ENCODE data around the gene C13orf46. TPM values are rescaled to one million over a fixed set of nuclear protein-coding genes. Genes with fewer than 3 reads are reported as not detected.
A peak's percentile ranks its signal among the peaks of the same experiment; 100 is the strongest.
"Not testable (repeated sequence)": the region's sequence is repeated elsewhere in the genome, so short reads cannot be mapped to it uniquely, and the experiment has no call there.

C13orf46 gene
- total RNA-seq, 1 experiment from 2014 or later, result not detected

DNA sequence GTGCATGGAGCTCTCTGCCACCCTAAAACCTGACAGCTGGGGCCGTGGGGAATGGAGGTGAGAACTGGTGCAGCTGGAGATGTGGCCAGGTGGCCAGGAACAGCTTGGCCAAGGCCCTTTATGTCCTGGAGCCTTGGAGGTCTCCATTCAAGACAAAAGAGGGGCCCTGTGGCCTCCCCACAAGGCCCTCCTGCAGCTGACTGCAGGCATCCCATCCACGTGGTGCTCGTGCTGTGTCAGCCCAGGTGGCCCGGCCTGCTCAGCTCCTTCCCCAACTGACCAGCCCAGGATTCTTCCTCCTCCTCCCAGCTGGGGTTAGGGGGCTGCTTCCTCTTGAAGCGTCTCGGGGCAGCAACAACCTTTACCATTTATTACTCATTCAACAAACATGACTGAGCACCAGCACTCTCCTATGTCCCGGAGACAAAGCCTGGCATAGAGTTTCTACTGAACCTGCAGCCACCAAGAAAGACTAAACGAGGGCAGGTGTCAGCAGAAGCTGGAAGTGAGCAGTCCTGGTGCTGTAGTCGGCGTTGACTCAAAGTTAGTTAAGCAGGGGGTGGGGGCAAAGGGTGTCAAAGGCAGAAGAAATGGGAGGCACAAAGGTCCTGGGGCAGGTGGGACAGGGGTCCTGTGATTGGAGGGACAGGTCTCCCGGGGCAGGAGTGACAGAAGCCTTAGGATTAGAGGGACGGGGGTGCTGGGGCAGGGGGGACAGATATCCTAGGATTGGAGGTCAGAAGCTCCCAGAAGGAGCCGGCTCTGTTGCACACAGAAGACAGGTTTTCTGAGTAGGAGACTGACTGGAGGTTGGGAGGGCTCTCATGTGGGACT is 23.3 kb upstream of the C13orf46 start:
- in situ Hi-C loops (cut with HindIII; ENCODE audit: low pct_unique_long_range_greater_than_20kb, low sequenced_read_pairs), result no loop called here
- DNase-seq (ENCODE audit: low read depth), result no peak

DNA sequence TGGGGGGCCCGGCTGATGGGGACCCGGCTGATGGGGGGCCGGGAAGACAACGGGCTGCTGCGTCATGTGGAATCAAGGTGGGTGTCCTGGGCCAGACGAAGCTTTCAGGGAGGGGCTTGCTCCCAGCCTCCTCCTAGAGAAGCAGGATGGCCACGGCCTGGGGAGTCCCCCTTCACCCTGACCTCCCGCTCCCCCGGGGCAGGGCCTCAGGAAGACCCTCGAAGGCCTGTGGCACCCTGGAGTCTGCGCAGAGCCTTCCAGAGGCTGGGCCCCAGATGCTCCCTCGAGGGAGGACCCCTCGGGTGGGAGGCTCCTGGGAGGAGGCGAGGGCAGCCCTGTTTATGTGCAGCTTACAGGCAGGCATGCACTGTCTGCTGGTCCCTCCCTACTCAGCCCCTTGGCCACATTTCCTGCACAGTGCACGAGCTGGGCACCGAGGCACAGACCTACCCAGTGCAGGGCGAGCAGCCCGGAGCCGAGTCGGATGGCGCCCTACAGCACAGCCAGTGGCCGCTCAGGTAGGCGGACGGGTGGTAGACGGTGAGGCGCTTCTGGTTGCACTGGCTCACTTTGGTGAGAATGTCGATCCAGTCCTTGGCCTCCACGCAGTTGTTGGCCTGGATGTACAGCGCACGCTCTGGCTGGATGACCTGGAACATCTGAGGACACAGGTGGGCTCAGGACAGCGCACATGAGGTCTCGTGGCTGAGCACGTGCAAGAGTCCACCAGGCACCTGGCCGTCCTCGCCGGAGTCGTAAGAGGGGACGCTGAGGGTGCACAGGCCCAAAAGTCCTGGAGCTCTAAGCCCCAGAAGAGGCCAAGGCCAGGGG is 22.4 kb upstream of the C13orf46 start:
- in situ Hi-C loops (cut with HindIII; ENCODE audit: low pct_unique_long_range_greater_than_20kb, low sequenced_read_pairs), result no loop called here
- no peak for DNase-seq (ENCODE audit: low read depth)

DNA sequence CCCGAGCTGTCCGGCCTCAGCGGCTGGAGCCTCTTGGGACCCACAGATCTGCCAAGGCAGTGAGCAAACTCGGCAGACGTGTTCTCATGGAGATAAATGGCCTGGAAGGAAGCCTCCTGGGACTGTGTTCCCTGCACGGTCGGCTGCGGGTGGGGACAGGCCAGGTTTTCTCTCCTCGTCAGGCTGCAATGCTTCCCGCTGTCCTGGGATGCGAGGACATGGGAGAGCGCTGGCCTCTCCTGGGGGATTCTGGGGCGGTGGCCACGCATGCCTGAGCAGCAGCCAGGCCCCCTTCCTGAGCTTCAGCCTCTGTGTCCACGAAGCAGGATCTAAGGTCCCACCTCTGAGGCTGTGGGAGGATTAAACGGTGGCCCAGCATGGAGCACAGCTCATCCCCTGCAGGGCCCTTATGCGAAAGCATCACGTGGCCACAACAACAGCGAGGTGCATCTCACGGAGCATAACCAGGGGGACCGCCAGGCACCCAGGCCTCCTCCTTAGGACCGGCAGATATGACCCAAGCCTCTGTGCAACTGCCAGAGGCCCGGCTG is 21.2 kb upstream of the C13orf46 start:
- DNase-seq (ENCODE audit: low read depth), result no peak
- in situ Hi-C loops (cut with HindIII; ENCODE audit: low pct_unique_long_range_greater_than_20kb, low sequenced_read_pairs), result no loop called here

DNA sequence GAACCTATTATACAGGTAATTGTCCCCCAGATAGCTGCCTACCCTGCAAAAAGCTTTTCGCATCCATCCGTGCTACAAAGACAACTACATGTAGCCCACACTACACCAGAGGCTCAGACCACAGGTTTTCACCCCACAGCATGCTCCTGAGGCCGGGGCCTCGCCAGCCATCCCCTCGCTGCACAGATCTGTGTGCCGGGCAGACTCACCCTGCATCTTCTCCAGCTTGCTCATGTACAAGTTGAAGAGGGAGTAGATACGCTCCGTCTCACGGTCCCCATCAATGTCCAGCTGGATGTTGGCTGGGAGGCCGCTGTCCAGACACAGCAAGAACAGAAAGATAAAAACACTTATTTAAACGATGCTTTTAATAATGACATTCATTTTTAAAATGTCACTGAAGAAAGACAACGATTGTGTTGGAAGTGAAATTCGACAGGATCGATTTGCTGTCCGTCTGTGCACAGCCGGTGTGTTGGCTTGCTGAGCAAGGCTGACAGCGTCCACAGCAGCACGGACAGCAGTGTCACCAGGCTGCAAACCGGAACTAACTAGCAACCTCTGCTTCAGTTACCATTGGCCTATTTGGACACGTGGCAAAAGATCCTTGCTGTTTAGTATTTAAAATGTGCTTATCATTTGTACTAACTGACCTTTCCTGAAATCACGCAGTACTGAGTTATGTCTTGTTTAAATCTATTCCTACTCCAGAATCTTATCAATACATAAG is 18.6 kb upstream of the C13orf46 start:
- no peak for DNase-seq (ENCODE audit: low read depth)
- in situ Hi-C loops (cut with HindIII; ENCODE audit: low pct_unique_long_range_greater_than_20kb, low sequenced_read_pairs), result no loop called here

DNA sequence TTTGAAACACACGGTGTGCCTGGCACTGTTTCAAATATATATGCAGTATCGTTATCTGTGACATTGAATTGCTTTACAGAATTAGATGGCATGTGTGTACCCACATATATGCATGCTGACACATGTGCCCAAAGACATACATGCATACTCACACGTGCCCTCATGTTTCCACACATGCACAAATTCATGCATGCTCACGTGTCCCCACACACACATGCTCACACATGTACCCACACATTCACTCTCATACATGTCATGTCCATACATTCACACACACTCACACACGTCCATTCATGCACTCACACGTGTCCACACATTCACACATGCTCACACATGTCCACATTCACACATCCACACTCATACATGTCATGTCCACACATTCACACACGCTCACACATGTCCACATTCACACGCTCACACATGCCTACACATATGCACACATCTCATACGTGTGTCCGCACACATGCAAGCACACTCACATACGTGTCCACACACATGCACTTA is 17.9 kb upstream of the C13orf46 start:
- in situ Hi-C loops (cut with HindIII; ENCODE audit: low pct_unique_long_range_greater_than_20kb, low sequenced_read_pairs), result no loop called here
- no peak for DNase-seq (ENCODE audit: low read depth)

DNA sequence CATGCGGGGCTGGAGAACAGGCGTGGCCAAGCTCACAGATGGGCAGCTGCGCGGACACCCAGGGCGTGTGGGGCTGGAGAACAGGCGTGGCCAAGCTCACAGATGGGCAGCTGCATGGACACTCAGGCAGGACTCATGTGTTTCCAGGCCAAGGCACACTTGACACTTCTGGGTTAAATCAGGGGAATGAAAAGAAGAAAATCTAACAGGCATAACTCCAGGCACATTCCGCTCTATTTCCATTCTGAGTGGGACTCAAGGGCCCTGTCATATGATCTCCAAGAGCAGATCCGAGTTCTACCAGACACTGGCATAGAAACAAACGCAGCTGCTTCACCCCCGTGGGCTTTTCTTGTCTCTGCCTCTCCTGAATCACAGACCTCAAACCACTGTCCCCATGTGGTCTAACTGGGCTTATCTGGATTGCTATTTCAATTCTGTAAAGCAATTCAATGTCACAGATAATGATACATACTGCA is 17.4 kb upstream of the C13orf46 start:
- in situ Hi-C loops (cut with HindIII; ENCODE audit: low pct_unique_long_range_greater_than_20kb, low sequenced_read_pairs), result no loop called here
- no peak for DNase-seq (ENCODE audit: low read depth)

DNA sequence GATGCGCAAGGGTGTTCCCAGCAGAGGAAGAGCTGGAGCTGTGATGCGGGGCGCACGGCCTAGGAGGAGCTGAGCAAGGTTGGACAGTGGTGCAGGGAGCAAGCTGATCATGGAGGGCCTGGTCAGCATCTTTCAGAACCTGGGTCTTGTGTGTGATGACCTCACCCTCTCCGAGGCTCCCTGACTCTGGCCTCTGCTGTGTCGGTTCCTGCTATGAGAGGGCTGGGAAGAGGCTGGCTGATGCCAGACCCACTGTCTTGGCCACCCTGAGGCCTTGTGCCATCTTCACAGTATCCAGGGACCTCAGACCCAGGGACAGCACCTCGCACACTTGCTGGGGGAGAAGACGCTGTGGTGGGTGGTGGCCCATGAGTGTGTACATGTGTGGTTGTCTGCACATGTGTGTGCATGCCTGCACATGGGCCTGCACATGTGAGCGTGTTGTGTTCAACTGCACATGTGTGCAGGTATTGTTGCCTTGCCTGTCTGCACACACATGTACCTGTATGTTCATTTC is 16.5 kb upstream of the C13orf46 start:
- in situ Hi-C loops (cut with HindIII; ENCODE audit: low pct_unique_long_range_greater_than_20kb, low sequenced_read_pairs), result no loop called here
- DNase-seq (ENCODE audit: low read depth), result no peak

DNA sequence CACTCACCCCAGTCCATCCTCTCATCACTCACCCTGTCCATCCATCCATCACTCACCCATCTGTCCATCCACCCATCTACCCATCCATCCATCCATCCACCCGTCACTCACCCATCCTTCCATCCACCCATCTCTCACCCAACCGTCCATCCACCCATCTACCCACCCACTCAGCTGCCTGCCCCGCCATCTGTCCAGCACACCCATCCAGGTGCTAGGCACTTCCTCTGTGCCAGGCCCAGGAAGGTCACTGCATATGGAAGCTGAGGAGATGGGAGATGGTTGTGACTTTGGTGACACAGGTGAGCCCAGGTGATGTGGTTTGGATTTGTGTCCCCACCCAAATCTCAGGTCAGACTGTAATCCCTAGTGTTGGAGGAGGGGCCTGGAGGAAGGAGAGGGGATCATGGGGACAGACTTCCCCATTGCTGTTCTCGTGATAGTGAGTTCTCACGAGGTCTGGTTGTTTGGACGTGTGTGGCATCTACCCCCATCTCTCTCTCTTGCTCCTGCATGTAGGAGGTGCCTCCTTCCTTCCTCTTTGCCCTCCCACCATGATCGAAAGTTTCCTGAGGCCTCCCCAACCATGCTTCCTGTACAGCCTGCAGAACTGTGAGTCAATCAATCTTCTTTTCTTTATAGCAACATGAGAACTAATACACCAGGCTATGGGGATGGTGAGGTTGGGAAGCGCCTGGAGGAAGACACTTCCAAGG is 15.9 kb upstream of the C13orf46 start:
- in situ Hi-C loops (cut with HindIII; ENCODE audit: low pct_unique_long_range_greater_than_20kb, low sequenced_read_pairs), result no loop called here
- no peak for DNase-seq (ENCODE audit: low read depth)

DNA sequence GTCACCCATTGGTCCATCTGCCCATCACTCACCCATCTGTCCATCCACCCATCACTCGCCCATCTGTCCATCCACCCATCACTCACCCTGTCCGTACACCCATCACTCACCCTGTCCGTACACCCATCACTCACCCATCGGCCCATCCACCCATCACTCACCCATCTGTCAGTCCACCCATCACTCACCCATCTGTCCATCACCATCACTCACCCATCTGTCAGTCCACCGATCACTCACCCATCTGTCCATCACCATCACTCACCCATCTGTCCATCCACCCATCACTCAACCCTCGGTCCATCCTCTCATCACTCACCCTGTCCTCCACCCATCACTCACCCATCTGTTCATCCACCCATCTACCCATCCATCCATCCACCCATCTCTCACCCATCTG is 15.0 kb upstream of the C13orf46 start:
- in situ Hi-C loops (cut with HindIII; ENCODE audit: low pct_unique_long_range_greater_than_20kb, low sequenced_read_pairs); DNase-seq (ENCODE audit: low read depth): not testable (repeated sequence)

DNA sequence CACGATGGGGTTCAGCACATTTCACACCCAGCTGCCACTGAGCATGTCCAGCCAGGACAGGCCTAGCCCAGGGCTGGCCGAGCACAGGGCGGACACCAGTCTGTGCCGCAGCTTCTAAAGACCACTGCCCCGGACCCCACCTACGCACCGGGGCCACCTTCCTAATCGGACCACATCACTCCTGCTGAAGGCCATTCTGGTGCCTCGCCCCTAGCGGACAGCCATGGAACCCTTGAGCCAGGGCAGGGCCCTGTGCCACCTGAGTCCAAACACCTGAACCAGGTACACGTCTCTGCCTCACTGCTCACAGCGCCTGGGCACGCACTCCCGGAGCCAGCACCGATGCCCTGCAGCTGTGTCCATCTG is 8.4 kb upstream of the C13orf46 start:
- DNase-seq (ENCODE audit: low read depth), result no peak
- in situ Hi-C loops (cut with HindIII; ENCODE audit: low pct_unique_long_range_greater_than_20kb, low sequenced_read_pairs), result no loop called here

DNA sequence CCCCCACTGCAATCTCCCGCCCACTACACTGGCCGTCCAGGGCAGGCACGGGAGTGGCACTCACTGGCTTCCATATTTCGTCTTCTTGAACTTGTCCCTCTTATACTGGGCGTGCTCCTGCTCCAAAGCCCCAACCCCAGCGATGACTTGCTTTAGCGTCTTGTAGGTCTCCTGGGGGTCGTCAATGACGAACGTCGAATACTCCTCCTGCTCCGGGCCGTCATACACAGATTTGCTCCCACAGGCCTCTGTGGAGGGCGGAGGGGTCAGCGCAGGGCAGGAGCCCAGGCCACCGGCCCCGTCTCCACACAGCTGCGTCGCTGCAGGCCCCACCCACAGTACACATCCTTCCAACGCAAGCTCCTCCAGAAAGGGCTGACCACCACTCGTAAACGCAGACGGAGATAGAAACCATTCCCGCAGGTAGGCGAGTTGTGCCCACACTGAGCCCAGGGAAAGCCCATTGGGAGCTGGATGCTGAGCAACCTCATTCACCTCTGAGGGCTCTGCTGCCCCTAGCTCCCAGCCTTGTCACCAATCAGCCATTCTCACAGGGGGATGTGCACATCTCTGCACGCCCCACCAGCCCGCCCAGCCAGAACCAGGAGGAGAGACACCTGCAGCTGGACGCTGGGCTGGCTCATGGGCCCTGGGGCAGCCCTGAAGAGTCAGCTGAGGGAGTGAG is 7.9 kb upstream of the C13orf46 start:
- in situ Hi-C loops (cut with HindIII; ENCODE audit: low pct_unique_long_range_greater_than_20kb, low sequenced_read_pairs), result no loop called here
- DNase-seq (ENCODE audit: low read depth), result no peak

DNA sequence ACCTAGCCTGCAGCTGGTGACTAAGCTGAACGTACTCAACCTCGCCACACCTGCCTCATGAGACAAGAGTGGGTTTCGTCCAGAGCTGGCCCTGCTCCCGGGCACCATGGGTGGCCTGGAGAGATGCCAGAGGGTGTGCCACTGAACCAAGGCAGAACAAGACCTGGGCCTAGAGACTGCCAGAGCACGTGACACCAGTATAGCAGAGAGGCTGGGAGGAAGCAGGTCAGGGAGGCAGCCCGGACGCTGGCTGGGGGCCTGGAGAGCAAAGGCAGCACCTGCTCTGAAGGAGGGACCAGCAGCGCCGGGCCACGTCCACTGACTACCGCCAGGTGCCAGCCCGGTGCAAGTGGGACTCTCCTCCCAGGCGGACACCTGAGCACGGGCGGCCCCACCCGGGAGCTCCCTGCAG is 7.3 kb upstream of the C13orf46 start:
- DNase-seq (ENCODE audit: low read depth), result peak; percentile 65
- in situ Hi-C loops (cut with HindIII; ENCODE audit: low pct_unique_long_range_greater_than_20kb, low sequenced_read_pairs), result no loop called here

DNA sequence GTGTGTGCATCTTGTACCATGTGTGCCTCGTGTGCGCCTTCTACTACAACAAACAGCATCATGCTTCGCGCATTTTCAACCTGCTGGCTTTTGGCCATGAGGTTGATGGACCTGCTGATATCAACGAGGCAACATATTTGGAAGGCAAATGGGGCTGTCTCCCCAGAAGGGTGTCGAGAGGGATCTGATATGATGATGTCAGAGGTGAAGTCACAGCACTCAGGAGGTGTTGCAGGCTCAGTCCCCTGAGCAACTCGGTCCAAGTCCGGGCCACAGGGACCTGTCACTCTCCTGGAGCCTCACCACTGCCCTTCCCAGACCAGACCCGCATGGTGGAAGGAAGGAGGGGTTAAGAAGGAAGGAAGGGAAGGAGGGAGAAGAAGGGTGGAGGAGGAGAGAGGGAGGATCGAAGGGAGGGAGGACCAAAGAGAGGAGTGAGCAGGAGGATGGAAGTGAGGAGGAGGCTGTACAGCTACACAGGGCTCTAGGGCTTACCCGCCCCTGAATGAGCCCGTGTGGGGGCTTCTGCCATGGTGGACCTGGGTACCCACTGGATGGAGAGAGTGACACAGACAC is 6.7 kb upstream of the C13orf46 start:
- in situ Hi-C loops (cut with HindIII; ENCODE audit: low pct_unique_long_range_greater_than_20kb, low sequenced_read_pairs), result no loop called here
- no peak for DNase-seq (ENCODE audit: low read depth)

DNA sequence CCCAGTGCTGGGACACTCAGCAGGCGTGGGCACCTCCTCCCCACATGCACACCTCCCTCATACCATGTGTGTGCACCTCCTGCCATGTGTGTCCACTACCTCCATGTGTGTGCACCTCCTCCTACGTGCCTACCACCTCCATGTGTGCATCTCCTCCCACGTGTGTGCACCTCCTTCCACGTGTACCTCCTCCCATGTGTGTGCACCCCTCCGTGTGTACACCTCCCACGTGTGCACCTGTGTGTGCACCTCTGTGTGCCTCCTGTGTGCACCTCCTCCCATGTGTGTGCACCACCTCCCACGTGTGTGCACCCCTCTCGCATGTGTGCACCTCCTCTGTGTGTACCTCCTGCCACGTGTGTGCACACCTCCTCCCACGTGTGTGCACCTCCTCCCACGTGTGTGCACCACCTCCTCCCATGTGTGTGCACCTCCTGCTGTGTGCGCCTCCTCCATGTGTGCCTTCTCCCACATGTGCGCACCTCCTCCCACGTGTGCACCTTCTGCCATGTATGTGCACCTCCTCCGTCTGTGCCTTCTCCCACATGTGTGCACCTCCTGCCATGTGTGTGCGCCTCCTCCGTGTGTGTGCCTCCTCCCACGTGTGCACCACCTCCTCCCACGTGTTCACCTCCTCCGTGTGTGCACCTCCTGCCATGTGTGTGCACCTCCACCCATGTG is 6.1 kb upstream of the C13orf46 start:
- in situ Hi-C loops (cut with HindIII; ENCODE audit: low pct_unique_long_range_greater_than_20kb, low sequenced_read_pairs), result no loop called here
- no peak for DNase-seq (ENCODE audit: low read depth)

DNA sequence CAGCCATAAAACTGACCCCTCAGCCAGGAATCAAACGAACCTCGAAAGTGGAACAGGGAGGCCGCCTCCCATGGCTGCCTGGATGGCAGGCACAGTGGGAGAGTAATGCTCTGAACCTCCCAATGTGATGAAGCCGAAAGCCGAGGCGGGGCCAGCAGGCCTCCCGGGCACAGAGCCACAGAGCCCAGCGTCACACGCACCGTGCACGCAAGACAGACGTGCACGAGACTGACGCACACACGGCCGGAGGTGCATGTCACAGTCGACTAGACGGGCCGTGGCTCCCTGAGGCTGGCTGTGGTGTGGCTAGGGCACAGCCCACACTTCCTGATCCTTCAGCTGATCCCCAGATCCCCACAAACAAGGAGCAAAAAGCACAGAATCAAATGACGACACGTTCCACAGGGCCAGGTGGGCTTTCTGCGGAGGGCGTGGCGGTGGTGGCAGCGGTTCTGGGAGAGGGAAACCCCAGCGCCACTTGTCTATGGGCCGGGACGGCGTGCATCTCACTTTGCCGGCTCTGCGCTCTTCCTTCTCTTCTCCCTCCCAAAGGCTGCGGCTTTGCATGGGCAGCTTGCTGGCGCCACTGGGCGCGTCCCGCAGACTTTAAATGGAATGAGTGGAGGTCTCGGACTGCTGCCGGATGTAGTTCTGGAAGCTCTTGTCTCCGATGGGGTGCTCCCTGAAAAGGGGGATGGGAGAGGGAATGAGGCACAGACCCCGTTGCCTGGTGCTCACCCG is 5.0 kb upstream of the C13orf46 start:
- no peak for DNase-seq (ENCODE audit: low read depth)
- in situ Hi-C loops (cut with HindIII; ENCODE audit: low pct_unique_long_range_greater_than_20kb, low sequenced_read_pairs), result no loop called here

DNA sequence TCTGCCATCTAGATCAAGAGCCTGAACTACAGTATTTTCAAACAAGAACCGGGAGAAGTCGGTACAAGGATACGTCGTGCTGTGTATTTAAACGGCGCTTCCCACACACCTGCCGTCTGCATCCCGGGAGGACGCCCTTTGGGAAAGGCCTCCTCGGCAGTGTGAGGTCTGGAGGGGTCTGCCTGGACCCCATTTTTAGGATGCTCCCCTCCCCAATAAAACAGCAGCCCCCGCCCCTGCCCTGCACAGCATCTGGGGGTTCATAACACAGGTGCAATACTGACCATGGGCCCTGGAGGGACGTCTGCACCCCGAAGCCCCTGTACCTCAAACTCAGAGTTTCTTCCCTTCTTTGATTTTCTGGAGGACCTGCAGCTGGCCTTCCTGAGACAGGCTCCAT is 4.1 kb upstream of the C13orf46 start:
- in situ Hi-C loops (cut with HindIII; ENCODE audit: low pct_unique_long_range_greater_than_20kb, low sequenced_read_pairs), result no loop called here
- DNase-seq (ENCODE audit: low read depth), result no peak
